Femur (tissue), 1 donor: Measurements from ENCODE around the gene SLC66A3.

Experiments used
- DNase-seq: peaks from one replicate; pipeline ENCODE4 v3.0.0-alpha.2; 2017

The SLC66A3 gene

GRCh38 chr2:11220445-11220844 lies 65.2 kb downstream of the SLC66A3 start:
- DNase-seq = no peak

- DNase-seq = no peak
Measured at GRCh38 chr2:11222845-11223244, 67.6 kb downstream of the SLC66A3 start.

- DNase-seq = no peak
Measured at GRCh38 chr2:11224887-11225286, 69.6 kb downstream of the SLC66A3 start.

- no peak for DNase-seq
Measured at GRCh38 chr2:11227595-11227994, 72.3 kb downstream of the SLC66A3 start.
